Activated T-cell treated with anti-CD3 and anti-CD28 coated beads, Interleukin-2, amount 50 U/mL, for 4 hours (primary cell): ENCODE data around the gene CXCL10. TPM values are rescaled to one million over a fixed set of nuclear protein-coding genes. Genes with fewer than 3 reads are reported as not detected.
A peak's percentile ranks its signal among the peaks of the same experiment; 100 is the strongest.
"Not testable (repeated sequence)": the region's sequence is repeated elsewhere in the genome, so short reads cannot be mapped to it uniquely, and the experiment has no call there.

Experiments used
- ATAC-seq, 2 donors: fragments of 200-7000 bp; cut with Tn5 transposase; one replicate each; pipeline ENCODE4 v1.10.0; 2021
- DNase-seq: peaks from one replicate; pipeline ENCODE4 v3.0.0-alpha.2; 2020
- H3K27me3 Mint-ChIP-seq: one replicate; pipeline ENCODE4 v1.8.0; 2021; ENCODE audit warnings: low read depth, mixed read lengths
- H3K36me3 Mint-ChIP-seq: one replicate; pipeline ENCODE4 v1.8.0; 2022; ENCODE audit warnings: mixed read lengths; ENCODE audit not compliant: insufficient read depth
- H3K4me1 Mint-ChIP-seq: one replicate; pipeline ENCODE4 v1.8.0; 2021; ENCODE audit warnings: low read depth, mixed read lengths
- H3K4me3 Mint-ChIP-seq: one replicate; pipeline ENCODE4 v1.8.0; 2021; ENCODE audit warnings: mild to moderate bottlenecking, moderate library complexity, mixed read lengths
- H3K9me3 Mint-ChIP-seq: one replicate; pipeline ENCODE4 v1.8.0; 2021; ENCODE audit warnings: mixed read lengths
- total RNA-seq, 3 donors: library from RNA; stranded (reverse); gene quantifications; one replicate each; pipeline ENCODE4 v1.2.1, GENCODE V29; 2021

CXCL10 gene
- total RNA-seq, 3 donors from 2014 or later = 13.0 to 52.3 (median 13.9) TPM

- ATAC-seq = no peak
- no peaks in the 10 kb centered on the region for H3K9me3 Mint-ChIP-seq
- no peaks in the 10 kb centered on the region for H3K27me3 Mint-ChIP-seq
- H3K4me1 Mint-ChIP-seq = no peaks in the 10 kb centered on the region
- DNase-seq = no peak
- H3K4me3 Mint-ChIP-seq = no peak overlapping the region
- H3K36me3 Mint-ChIP-seq = no peaks in the 10 kb centered on the region
Measured at GRCh38 chr4:76011700-76012387, 11.5 kb downstream of the CXCL10 start.

- ATAC-seq = no peak
- Mint-ChIP-seq H3K27me3 (no peaks in the 10 kb centered on the region), H3K36me3 (no peaks in the 10 kb centered on the region), H3K4me1 (no peaks in the 10 kb centered on the region), H3K4me3 (no peak overlapping the region), H3K9me3 (no peaks in the 10 kb centered on the region)
- no peak for DNase-seq
Measured at GRCh38 chr4:76011018-76011670, 12.2 kb downstream of the CXCL10 start.

DNA sequence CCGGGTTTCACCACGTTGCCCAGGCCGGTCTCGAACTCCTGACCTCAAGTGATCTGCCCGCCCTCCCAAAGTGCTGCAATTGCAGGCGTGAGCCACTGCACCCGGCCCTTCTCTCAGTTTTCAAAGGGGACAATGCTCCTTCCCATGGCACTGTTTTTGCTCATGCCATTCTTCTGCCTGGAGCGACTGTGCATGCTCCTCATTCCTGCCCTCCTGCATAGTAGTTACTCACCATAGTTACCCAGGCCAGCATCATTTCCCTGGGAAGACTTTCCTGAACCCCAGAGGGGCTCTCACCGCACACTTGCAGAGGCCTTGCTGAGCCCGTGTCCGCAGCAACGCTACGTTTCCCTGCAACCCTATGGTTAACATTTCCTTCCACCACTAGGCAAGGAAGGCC lies 12.7 kb downstream of the CXCL10 start:
- Mint-ChIP-seq H3K27me3 (peaks cover 1% of the 10 kb centered on the region), H3K36me3 (no peaks in the 10 kb centered on the region), H3K4me3 (no peak overlapping the region), H3K9me3 (no peaks in the 10 kb centered on the region), H3K4me1 (no peaks in the 10 kb centered on the region)
- DNase-seq (no peak), ATAC-seq (no peak)

GRCh38 chr4:76009311-76009710 lies 14.0 kb downstream of the CXCL10 start:
- Mint-ChIP-seq H3K9me3 (no peaks in the 10 kb centered on the region), H3K36me3 (no peaks in the 10 kb centered on the region), H3K4me3 (no peak overlapping the region), H3K27me3 (peaks cover 1% of the 10 kb centered on the region), H3K4me1 (no peaks in the 10 kb centered on the region)
- no peak for DNase-seq
- ATAC-seq = no peak

GRCh38 chr4:76007089-76007862 lies 16.0 kb downstream of the CXCL10 start, which contains the start of gene CXCL9:
CXCL9 (minus strand) TSS chr4:76007509; CDS start chr4:76007449, 60 bp downstream.
- no peaks in the 10 kb centered on the region for H3K4me1 Mint-ChIP-seq
- peaks cover 10% of the 10 kb centered on the region for H3K27me3 Mint-ChIP-seq
- ATAC-seq = no peak
- DNase-seq = no peak
- H3K36me3 Mint-ChIP-seq = no peaks in the 10 kb centered on the region
- H3K4me3 Mint-ChIP-seq = peak within 1 kb of the TSS; percentile 40
- H3K9me3 Mint-ChIP-seq = no peaks in the 10 kb centered on the region

DNA sequence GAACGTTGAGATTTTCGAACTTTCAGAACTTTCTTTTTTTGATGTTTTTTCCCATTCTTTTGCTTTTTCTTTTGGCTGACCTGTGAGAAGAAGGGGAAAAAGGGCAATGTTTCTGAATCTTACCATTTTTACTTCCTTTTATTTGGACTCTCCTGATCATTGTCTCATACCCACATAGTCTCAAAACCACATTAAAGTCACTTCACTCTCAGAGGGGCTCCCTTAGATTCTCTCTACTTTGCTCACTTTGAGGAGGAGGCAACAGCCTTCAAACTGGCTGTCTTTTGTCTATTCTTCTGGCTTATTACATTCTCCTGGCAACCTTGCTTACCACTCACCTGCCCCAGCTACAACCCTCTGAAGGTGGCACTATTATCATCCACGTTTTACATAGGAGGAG lies 19.7 kb downstream of the CXCL10 start:
- Mint-ChIP-seq H3K9me3 (no peaks in the 10 kb centered on the region), H3K36me3 (no peaks in the 10 kb centered on the region), H3K4me3 (no peak overlapping the region), H3K27me3 (peaks cover 11% of the 10 kb centered on the region), H3K4me1 (no peaks in the 10 kb centered on the region)
- no peak for DNase-seq
- ATAC-seq = no peak

DNA sequence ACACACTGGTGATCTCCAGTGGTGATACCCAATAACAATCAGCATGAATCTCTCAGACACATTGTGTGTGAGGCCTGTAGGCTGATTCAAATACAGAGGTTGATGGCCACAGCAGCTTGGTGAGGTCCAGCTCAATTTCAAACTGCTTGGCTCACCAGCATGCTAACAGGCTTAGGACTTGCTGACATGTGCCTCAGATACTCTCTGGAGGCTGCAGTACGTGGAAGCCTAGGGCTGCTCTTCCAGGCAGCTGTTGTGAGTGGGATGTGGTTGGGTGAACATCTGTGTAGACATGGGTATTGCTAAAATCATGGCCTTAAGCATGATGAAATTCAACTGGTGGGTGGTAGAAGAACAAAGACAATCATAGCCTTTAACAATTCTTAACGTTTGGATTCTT lies 20.3 kb downstream of the CXCL10 start:
- DNase-seq (no peak), ATAC-seq (no peak)
- Mint-ChIP-seq H3K36me3 (no peaks in the 10 kb centered on the region), H3K9me3 (no peaks in the 10 kb centered on the region), H3K4me1 (no peaks in the 10 kb centered on the region), H3K27me3 (peaks cover 11% of the 10 kb centered on the region), H3K4me3 (no peak overlapping the region)

DNA sequence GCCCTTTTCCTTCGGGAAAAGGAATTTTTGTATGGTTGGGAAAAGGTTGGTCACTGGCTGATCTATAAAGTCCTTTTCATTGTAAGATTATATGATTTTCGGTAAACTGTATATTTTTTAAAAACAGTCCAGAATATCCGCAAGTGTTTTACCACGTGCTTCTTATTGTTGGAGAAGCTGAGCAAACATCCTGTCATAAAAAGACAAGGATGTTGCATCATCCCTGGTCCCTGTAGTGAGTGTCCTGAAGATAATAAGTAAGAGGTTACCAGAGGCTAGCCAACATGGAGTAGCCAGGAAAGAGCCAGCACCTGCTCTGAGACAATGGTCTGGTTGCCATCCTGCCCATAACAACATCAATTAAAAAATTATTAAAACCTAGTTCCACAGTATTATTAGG lies 21.1 kb downstream of the CXCL10 start:
- no peaks in the 10 kb centered on the region for H3K4me1 Mint-ChIP-seq
- H3K36me3 Mint-ChIP-seq = no peaks in the 10 kb centered on the region
- no peaks in the 10 kb centered on the region for H3K9me3 Mint-ChIP-seq
- no peak for DNase-seq
- no peak overlapping the region for H3K4me3 Mint-ChIP-seq
- no peak for ATAC-seq
- peaks cover 11% of the 10 kb centered on the region for H3K27me3 Mint-ChIP-seq

DNA sequence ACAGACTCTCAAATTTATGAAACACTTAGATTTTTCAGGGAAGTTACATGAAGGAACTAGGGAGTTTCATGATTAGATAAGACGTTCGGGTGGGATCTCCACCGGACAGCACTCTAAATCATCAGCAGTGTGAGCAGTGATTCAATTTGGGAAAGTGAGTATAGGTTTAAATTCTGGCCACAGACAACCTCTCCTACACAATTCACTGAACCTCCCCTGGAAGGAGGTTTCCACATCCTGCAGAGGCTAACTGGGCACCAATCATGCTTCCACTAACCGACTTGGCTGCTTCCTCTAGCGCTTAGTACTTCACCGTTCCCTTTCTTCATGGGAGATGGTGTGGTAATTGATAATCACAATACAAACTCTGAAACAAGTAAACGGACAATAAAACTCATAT lies 21.6 kb downstream of the CXCL10 start:
- Mint-ChIP-seq H3K9me3 (no peaks in the 10 kb centered on the region), H3K4me1 (no peaks in the 10 kb centered on the region), H3K36me3 (no peaks in the 10 kb centered on the region), H3K27me3 (peaks cover 11% of the 10 kb centered on the region), H3K4me3 (no peak overlapping the region)
- DNase-seq = no peak
- no peak for ATAC-seq

DNA sequence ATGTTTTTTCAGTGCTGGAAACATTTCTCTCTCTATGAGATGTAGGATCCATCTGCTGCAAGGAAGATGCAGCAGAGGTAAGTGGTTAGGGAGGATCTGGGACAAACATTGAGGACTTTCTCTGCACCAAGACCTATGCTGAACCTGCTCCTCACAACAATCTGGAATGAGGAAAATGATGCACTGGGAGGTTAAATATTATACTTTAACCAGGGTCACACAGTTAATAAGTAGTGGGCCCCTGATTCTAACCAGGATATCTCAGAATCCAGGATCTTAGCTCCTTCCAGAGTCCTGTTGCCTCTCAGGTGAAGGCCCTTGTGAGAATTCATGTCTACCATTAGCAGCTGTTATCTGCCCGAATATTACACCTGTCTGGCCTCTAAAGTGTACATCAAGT lies 23.0 kb downstream of the CXCL10 start:
- Mint-ChIP-seq H3K27me3 (peaks cover 9% of the 10 kb centered on the region), H3K9me3 (no peaks in the 10 kb centered on the region), H3K4me3 (no peak overlapping the region), H3K36me3 (no peaks in the 10 kb centered on the region), H3K4me1 (no peaks in the 10 kb centered on the region)
- DNase-seq (no peak), ATAC-seq (no peak)

GRCh38 chr4:75998525-75999147 lies 24.7 kb downstream of the CXCL10 start:
- not testable (repeated sequence) for H3K27me3 Mint-ChIP-seq, H3K4me1 Mint-ChIP-seq, ATAC-seq, DNase-seq, H3K36me3 Mint-ChIP-seq, H3K9me3 Mint-ChIP-seq, H3K4me3 Mint-ChIP-seq

GRCh38 chr4:75997946-75998345 lies 25.4 kb downstream of the CXCL10 start:
- Mint-ChIP-seq H3K4me1 (no peaks in the 10 kb centered on the region), H3K9me3 (no peaks in the 10 kb centered on the region), H3K36me3 (no peaks in the 10 kb centered on the region), H3K27me3 (peaks cover 5% of the 10 kb centered on the region), H3K4me3 (no peak overlapping the region)
- no peak for DNase-seq
- no peak for ATAC-seq

DNA sequence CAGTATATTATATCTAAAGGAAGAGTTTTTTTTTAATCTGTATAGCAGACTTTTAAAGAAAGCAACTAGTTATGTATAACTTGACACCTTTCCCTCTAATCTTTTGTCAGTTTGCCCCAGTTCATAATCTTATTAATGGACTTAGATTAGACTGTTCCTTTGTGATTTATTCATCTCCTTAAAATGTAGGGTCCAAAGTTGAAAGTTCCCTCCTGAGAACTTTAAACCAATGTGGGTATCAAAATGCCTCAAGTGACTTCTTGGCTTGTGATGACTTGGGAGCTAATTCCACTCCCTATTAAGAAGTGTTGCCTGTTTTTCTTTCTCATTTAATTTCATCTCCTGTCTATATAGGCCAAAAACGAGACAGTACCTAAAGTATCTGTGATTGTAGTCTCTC lies 26.2 kb downstream of the CXCL10 start:
- no peak for DNase-seq
- no peaks in the 10 kb centered on the region for H3K4me1 Mint-ChIP-seq
- H3K36me3 Mint-ChIP-seq = no peaks in the 10 kb centered on the region
- ATAC-seq = no peak
- no peak overlapping the region for H3K4me3 Mint-ChIP-seq
- H3K27me3 Mint-ChIP-seq = no peaks in the 10 kb centered on the region
- no peaks in the 10 kb centered on the region for H3K9me3 Mint-ChIP-seq

GRCh38 chr4:75995727-75996126 lies 27.6 kb downstream of the CXCL10 start:
- DNase-seq (no peak), ATAC-seq (no peak)
- no peaks in the 10 kb centered on the region for H3K27me3 Mint-ChIP-seq
- no peaks in the 10 kb centered on the region for H3K36me3 Mint-ChIP-seq
- H3K4me3 Mint-ChIP-seq = no peak overlapping the region
- no peaks in the 10 kb centered on the region for H3K9me3 Mint-ChIP-seq
- H3K4me1 Mint-ChIP-seq = peaks cover 6% of the 10 kb centered on the region
